NCI-H345 (cell line): ENCODE data around the gene GRAMD1A.
"Not testable (repeated sequence)": the region's sequence is repeated elsewhere in the genome, so short reads cannot be mapped to it uniquely, and the experiment has no call there.

ENCODE experiments used
- DNase-seq: peaks from one replicate; lab custom pipeline; 2025; lab: John Stamatoyannopoulos, UW

GRAMD1A gene

DNA sequence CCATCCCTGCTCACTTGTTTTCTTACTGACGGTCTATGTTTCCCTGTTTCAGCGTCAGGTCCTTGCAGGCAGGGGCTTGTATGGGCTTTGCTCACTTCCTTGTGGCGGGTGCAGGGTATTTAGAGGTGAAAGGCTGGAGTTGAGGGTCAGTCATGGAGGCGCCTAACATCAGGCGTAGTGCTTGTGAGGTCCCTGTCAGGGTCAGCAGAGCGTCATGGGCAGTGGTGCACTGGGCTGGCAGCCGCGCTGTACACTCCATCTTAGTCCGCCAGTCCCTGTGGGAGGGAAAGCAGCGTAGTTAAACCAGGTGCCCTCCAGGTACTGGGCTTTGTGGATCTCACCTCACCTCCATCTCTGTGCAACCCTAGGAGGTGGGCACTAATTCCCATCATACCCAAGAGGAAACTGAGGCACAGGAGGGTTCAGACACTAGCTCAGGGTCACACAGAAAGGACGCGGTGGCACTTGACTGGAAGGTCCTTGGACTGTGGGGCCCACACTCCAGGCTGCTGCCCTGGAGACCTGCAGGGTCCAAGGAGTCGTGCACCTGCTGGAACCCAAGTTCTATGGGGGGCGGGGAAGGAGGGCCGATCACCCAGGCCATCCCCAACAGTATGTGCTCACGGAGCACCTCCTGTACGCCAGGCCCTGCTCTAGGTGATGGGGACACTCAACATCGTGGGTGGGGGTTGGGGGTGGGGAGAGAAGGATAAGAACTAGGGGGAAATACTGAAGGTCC, 4.6 kb downstream of the GRAMD1A start:
- no peak for DNase-seq

GRCh38 chr19:35005256-35005977, 5.3 kb downstream of the GRAMD1A start:
- no peak for DNase-seq

- not testable (repeated sequence) for DNase-seq
Measured at GRCh38 chr19:35006007-35006341, 5.9 kb downstream of the GRAMD1A start.

DNA sequence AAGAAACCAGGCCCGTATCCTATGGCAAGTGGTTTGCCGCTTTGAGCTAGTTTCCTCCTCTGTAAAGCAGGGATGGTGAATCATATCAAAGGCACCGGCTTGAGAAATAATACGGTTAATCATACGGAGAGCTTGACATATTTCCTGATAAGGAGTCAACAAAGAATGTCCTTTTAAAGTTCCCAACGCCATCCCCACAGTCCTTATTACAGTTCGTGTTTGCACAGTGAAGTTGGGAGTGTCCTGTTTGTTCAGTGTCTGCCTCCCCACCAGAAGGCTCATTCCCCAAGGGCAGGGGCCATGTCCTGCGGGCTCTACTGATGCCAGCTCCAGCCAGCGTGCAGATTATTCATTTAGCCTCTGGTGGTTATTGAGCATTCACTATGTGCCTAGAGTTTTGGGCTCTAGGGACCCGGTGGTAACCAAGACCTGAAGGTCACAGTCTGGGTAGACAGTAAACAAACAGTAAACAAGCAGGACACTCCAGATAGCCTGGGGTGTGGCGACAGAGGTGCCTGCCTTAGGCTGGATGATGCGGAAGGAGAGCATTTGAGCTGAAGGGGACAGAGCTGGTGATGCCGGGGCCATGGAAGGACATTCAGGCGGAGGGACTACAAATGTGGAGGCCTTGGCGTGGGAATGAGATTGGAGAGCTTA, 6.3 kb downstream of the GRAMD1A start:
- peak; percentile 20 for DNase-seq

GRCh38 chr19:35006999-35007365, 6.9 kb downstream of the GRAMD1A start:
- no peak for DNase-seq

DNA sequence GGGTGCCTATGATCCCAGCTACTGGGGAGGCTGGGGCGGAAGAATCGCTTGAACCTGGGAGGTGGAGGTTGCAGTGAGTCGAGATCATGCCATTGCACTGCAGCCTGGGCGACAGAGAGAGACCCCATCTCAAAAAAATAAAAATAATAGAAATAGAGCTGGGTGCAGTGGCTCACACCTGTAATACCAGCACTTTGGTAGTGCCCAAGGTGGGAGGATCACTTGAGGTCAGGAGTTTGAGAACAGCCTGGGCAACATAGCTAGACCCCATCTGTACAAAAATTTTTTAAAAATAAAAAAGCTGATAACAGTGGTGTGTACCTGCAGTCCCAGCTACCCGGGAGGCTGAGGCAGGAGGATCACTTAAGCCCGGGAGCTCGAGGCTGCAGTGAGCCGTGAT, 7.3 kb downstream of the GRAMD1A start:
- not testable (repeated sequence) for DNase-seq

DNA sequence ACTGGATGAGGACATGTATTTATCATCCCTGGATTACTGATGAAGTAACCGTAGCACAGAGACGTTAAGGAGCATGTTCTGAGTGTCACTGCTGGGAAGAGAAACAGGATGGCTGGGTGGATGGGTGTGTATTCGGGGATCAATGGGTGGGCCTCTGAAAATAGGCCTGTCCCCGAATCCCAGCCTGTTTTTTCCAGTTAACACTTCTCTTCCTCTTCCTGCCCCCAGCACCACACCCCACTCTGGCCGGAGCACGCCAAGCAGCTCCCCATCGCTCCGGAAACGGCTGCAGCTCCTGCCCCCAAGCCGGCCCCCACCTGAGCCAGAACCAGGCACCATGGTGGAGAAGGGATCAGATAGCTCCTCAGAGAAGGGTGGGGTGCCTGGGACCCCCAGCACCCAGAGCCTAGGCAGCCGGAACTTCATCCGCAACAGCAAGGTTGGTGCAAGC, 8.8 kb downstream of the GRAMD1A start:
- DNase-seq: no peak

- no peak for DNase-seq
Measured at GRCh38 chr19:35009424-35010415, 9.6 kb downstream of the GRAMD1A start.

GRCh38 chr19:35011091-35011689, 11.1 kb downstream of the GRAMD1A start:
- DNase-seq: no peak

DNA sequence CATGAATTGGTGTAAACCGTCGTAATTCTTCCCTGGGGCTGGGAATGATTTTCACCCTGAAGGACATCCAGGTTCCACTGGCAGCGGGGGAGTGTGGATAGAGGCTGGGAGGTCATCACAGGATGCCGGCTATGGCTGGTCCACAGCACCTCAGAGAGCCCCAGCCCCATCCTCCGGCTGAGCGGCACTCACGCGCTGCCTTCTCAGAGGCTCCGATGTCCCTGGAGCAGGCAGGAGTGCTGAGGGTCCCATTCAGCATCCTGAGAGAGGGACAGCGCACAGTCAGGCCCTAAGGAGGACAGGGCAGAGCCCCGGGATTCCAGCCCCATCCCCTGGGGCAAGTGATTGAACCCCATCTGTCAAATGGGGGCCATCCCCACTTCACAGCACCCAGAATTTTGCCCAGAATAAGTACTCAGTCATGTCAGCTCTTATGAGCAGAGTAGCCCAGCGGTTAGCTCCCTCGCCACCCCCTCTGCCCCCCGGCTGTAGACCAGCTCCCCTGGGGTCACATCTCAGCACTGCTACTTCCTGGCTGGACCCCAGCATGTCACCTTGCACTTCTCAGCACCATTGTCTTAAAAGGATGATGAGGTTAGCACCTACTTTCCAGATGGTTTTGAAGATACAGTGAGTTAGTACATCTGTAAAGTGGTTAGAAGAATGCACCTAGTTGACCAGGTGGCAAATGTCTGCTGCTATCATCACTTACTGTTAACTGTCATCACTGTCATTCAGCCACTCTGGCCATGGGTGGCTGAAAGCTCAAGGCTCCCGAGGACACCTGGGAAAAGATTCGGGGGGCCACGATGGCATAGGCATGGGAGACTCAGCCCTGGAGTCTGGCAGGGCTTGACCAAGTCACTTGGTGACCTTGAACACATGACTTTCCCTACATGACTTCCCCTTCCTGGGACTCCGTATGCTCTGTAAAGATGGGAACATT, 11.9 kb downstream of the GRAMD1A start:
- DNase-seq: no peak

- DNase-seq: peak; percentile 60
Measured at GRCh38 chr19:35013041-35013819, 13.1 kb downstream of the GRAMD1A start.

- DNase-seq: no peak
Measured at GRCh38 chr19:35013820-35014754, 14.0 kb downstream of the GRAMD1A start.

GRCh38 chr19:35014774-35015173, 14.7 kb downstream of the GRAMD1A start:
- DNase-seq: not testable (repeated sequence)

DNA sequence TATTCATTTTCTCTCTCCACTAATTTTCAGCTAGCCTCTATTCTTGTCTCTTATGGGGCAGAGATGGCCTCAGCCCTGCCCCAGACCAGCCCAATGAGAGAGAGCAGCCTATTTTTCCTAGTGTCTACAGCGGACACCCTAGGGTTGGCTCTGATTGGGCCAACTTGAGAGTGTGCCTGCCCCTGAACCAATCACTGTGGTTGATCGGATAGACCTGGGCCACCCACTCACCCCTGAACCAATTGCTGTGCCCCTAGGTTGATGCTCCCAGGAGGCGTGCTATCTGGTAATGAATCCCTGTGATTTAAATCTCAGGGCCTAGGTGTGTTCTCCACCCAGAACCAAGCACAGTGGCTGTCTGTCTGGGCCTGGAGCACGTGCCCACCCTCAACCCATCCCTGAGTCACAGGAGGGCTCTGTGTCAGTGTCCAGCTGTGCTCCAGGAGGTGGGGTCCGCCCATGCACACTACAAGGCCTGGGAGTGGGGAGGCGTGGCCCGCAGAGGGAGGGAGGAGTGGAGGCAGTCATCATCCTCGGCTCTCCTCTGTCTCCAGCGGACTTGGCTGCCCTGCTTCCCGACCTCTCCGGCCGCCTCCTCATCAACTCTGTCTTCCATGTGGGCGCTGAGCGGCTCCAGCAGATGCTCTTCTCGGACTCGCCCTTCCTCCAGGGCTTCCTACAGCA, 15.3 kb downstream of the GRAMD1A start:
- DNase-seq: no peak

DNA sequence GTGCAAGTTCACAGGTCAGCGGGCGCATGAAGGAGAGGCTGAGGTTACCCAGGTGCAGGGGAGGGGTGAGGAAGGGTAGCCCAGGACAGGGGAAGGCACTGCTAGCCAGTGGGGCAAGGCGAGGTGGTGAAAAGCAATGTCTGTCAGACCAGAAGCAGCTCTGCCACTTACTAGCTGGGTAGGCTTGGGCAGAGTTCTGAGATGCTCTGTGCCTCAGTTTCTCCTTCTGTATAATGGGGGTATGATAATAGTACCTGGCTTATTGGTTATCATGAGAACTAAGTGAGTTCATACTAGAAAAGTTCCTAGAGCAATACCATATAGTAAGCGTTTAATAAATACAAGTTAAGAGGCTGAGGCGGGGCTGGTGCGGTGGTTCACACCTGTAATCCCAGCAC, 15.8 kb downstream of the GRAMD1A start:
- DNase-seq: no peak

GRCh38 chr19:35017507-35017906, 17.4 kb downstream of the GRAMD1A start:
- DNase-seq: no peak

GRCh38 chr19:35018379-35018778, 18.3 kb downstream of the GRAMD1A start:
- DNase-seq: no peak

- no peak for DNase-seq
Measured at GRCh38 chr19:35019144-35019543, 19.0 kb downstream of the GRAMD1A start.
